ENCODE measurements around the gene UPP2.

UPP2 gene

GRCh38 chr2:158143703-158144360 lies 42.2 kb downstream of the UPP2 start:
- no peak overlapping the region for H3K4me2 ChIP-seq
- H3K36me3 ChIP-seq (ENCODE audit: insufficient read depth) = no peaks in the 10 kb centered on the region
- no peak overlapping the region for H3K4me3 ChIP-seq (IDR thresholded peaks at IDR 0.05; ENCODE audit: insufficient read depth, low read depth, low read length)
- H3K9ac ChIP-seq = no peak overlapping the region
- no peak overlapping the region for H3K27ac ChIP-seq
- no peak overlapping the region for H2AFZ ChIP-seq (ENCODE audit: low read depth)
- no peak for TF ChIP-seq CTCF (conservative IDR thresholded peaks at IDR 0.05; ENCODE audit: low read depth, low read length)
- no peaks in the 10 kb centered on the region for H4K20me1 ChIP-seq (ENCODE audit: insufficient read depth)
- no peaks in the 10 kb centered on the region for H3K27me3 ChIP-seq (ENCODE audit: insufficient read depth, low read depth)
- H3K79me2 ChIP-seq (ENCODE audit: insufficient read depth, low read depth) = no peaks in the 10 kb centered on the region
- no peaks in the 10 kb centered on the region for H3K4me1 ChIP-seq (ENCODE audit: low read depth, poor library complexity, severe bottlenecking)

GRCh38 chr2:158144914-158145625 lies 43.4 kb downstream of the UPP2 start:
- H3K27ac ChIP-seq = no peak overlapping the region
- no peaks in the 10 kb centered on the region for H3K79me2 ChIP-seq (ENCODE audit: insufficient read depth, low read depth)
- no peaks in the 10 kb centered on the region for H4K20me1 ChIP-seq (ENCODE audit: insufficient read depth)
- H3K4me1 ChIP-seq (ENCODE audit: low read depth, poor library complexity, severe bottlenecking) = no peaks in the 10 kb centered on the region
- no peak for TF ChIP-seq CTCF (conservative IDR thresholded peaks at IDR 0.05; ENCODE audit: low read depth, low read length)
- no peak overlapping the region for H3K4me2 ChIP-seq
- H3K27me3 ChIP-seq (ENCODE audit: insufficient read depth, low read depth) = no peaks in the 10 kb centered on the region
- no peak overlapping the region for H3K4me3 ChIP-seq (IDR thresholded peaks at IDR 0.05; ENCODE audit: insufficient read depth, low read depth, low read length)
- no peak overlapping the region for H3K9ac ChIP-seq
- no peak overlapping the region for H2AFZ ChIP-seq (ENCODE audit: low read depth)
- H3K36me3 ChIP-seq (ENCODE audit: insufficient read depth) = no peaks in the 10 kb centered on the region

GRCh38 chr2:158153270-158154015 lies 51.8 kb downstream of the UPP2 start:
- Histone ChIP-seq H3K4me3 (IDR thresholded peaks at IDR 0.05; ENCODE audit: insufficient read depth, low read depth, low read length) (no peak overlapping the region), H3K9ac (no peak overlapping the region), H3K27ac (no peak overlapping the region), H3K4me2 (no peak overlapping the region), H4K20me1 (ENCODE audit: insufficient read depth) (no peaks in the 10 kb centered on the region), H3K4me1 (ENCODE audit: low read depth, poor library complexity, severe bottlenecking) (no peaks in the 10 kb centered on the region), H3K27me3 (ENCODE audit: insufficient read depth, low read depth) (no peaks in the 10 kb centered on the region), H3K79me2 (ENCODE audit: insufficient read depth, low read depth) (no peaks in the 10 kb centered on the region), H2AFZ (ENCODE audit: low read depth) (no peak overlapping the region), H3K36me3 (ENCODE audit: insufficient read depth) (no peaks in the 10 kb centered on the region)
- TF ChIP-seq CTCF (conservative IDR thresholded peaks at IDR 0.05; ENCODE audit: low read depth, low read length) = no peak

GRCh38 chr2:158154596-158154995 lies 52.9 kb downstream of the UPP2 start:
- no peak for TF ChIP-seq CTCF (conservative IDR thresholded peaks at IDR 0.05; ENCODE audit: low read depth, low read length)
- no peak overlapping the region for H3K9ac ChIP-seq
- no peaks in the 10 kb centered on the region for H3K4me1 ChIP-seq (ENCODE audit: low read depth, poor library complexity, severe bottlenecking)
- H3K79me2 ChIP-seq (ENCODE audit: insufficient read depth, low read depth) = no peaks in the 10 kb centered on the region
- no peak overlapping the region for H3K4me3 ChIP-seq (IDR thresholded peaks at IDR 0.05; ENCODE audit: insufficient read depth, low read depth, low read length)
- H3K27me3 ChIP-seq (ENCODE audit: insufficient read depth, low read depth) = no peaks in the 10 kb centered on the region
- H3K36me3 ChIP-seq (ENCODE audit: insufficient read depth) = no peaks in the 10 kb centered on the region
- no peaks in the 10 kb centered on the region for H4K20me1 ChIP-seq (ENCODE audit: insufficient read depth)
- H3K4me2 ChIP-seq = no peak overlapping the region
- H2AFZ ChIP-seq (ENCODE audit: low read depth) = no peak overlapping the region
- H3K27ac ChIP-seq = no peak overlapping the region

Data from KMS-11 (cell line).